ELR (cell line): ENCODE results near the gene RPA1.

Experiments
- DNase-seq: peaks from one replicate; pipeline ENCODE4 v3.0.0-alpha.2; 2015; ENCODE audit warnings: low read depth

RPA1 gene

DNA sequence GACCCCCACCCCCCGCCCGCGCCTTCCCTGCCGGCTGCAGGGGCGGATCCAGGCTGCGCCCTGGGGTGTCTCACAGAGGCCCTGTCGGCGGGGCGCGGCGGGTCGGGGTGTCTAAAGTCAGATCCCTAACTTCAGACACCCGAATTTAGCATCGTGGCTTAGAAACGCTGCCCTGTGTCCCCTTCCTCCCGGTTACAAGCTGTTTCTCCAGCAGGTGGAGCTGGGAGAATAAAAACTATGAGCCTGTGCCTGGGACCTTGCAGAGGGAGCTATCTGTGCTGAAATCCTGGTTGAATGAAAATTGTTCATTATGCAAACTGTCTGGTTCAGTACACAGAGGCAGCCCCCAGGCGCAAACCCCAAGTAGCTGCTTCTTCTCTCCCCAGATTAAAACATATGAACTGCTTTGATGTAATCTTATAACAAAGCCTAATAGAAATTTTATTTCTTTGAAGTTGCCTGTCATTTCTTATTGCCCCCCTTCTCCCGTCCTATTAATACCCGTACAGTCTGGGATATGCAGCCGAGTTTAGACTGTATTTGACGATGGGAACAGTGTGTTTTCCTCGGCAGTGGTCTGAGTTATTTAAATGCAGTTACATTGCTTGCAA lies 79.0 kb downstream of the RPA1 start:
- DNase-seq = peak; percentile 83

DNA sequence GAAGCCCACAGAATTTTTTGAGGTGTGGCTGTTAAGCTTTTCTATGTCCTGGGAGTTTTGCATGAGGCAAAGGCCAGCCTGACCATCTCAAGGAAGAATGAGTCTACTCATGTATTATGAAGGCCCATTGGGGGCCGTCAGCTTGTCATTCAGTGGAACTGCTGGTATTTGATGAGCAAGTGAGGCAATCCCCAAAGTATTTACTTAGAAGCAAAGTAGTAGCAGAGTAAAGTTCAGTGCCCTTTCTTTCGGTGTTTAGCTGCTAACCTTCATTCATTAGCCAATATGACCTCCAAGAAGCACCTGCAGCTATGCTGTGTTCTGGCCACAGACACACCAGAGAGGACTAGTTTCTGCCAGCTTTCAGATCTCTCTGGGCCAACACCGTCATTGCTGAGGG lies 80.2 kb downstream of the RPA1 start:
- no peak for DNase-seq

DNA sequence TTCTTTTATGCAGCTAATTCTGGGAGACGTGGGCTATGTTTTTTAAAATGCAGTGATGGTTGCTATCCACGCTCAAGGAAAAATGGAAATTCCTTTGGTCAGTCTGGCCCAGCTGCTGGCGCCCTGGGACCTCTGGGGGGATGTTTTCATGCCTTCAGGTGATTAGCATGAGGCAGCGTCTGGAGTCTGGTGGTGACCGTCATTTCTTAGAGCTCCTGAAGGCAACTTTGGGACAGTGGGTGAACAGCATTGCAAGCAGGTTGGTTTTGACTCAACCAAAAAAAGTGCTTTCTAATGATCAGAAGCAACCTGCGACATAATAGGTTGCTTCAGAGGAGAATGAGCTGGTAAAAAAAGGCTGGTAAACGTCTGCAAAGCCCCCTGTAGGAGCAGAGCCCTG lies 82.3 kb downstream of the RPA1 start:
- DNase-seq = no peak

DNA sequence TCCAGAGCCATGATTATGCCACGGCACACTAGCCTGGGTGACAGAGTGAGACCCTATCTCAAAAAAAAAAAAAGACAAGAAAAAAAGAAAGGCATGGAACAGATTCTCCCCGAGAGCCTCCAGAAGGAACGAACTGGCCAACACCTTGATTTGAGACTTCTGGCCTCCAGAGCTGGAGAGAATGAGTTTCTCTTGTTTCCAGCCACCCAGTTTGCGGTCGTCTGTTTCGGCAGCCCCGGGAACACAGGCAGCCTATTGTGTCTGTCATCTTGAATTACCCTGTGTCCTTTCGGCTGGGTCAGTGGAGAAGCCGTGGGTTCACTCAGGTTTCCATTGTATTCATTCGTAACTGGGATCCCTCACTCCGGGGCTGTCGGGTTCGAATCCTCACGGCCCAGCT lies 83.9 kb downstream of the RPA1 start:
- DNase-seq = no peak

DNA sequence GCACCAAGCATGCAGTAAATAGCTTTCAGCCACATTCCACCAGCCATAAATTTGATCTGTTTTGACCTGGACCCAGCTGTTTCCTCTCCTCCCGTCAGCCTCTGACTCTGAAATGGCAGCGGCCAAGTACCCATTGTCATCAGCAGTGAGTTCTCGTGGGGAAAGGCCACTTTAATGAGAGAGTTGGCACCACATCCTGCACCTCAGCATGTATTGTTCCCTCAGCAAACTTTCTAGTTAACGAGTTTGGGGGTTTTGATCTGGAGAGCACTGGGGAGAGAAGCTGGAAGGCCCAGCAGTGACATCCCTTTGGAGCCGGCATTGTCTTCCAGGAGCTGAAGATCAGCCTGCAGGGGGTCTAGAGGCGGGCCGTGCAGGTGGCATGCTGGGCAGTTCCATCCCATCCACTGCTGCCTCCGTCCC lies 84.9 kb downstream of the RPA1 start:
- DNase-seq = no peak

DNA sequence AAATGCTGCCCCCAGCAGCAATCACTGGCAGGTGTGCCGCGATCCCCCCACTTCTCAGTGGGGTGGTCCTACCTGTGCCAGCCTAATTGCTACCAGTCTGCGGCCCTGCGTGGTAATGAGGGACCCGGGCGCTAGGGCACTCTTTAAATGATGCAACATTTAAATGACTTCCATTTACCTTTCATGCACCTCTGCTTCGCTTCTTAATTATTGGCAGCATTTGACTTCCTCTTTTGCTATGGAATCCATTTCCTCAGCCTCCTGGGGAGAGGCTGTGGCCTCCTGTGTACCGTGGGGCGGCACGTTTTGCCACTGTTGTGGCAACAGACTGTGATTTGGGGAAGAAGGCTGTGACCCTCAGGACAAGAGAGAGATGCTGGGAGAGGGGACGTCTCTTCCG lies 86.1 kb downstream of the RPA1 start:
- DNase-seq = no peak

DNA sequence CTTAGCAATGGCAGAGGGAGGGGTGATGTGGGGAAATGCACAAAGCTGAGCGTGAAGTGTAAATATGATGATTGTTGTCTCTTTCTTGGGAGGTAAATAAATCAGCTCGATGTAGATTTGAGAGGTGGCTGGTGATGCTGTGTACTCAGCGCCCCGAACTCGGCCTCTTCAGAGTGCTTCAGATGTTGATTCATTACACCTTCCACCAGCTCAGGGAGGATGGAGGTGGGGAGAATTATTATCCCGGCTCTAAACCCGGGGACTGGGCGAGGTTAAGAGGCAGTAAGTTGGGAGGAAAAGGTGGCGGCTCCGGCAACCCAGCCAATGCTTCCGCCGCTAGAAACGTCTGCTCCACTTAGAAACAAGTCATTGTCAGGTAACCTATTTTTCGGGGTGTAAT lies 86.5 kb downstream of the RPA1 start:
- DNase-seq = no peak

DNA sequence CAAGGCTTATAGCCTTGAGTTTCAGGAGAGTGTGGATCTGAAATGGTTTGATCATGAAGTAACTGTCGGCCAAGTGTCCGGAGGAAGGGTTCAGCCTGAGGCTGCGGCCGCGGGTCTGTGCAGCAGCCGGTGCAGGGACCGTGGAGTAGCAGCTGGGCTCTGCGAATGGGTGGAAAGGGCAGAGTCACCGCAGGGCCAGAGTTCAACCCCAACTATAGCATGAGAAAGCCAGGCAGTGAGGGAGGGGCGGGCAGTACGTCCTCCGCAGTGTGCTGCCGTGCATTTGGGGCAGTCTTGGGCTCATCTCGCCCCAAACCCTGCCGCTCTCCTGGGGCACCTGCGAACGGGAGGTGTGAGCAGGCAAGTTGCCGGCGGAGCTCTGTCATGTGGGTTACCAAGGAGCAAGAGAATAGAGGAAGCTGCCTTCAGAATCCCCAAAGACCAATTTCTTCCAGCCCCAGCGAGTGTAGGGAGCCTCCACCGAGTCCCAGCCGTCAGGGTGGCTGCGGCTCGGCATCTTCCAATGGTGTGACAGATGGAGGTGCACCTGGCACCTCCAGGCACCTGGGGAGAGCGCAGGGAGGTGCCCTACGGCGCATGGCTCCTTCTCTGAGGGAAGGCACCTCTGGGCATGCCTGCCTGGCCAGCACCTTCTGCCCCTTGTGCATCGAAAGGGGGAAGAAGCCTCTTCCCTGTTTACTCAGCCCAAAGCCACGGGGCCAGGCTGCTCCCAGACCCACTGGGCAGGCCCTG lies 87.3 kb downstream of the RPA1 start:
- no peak for DNase-seq

DNA sequence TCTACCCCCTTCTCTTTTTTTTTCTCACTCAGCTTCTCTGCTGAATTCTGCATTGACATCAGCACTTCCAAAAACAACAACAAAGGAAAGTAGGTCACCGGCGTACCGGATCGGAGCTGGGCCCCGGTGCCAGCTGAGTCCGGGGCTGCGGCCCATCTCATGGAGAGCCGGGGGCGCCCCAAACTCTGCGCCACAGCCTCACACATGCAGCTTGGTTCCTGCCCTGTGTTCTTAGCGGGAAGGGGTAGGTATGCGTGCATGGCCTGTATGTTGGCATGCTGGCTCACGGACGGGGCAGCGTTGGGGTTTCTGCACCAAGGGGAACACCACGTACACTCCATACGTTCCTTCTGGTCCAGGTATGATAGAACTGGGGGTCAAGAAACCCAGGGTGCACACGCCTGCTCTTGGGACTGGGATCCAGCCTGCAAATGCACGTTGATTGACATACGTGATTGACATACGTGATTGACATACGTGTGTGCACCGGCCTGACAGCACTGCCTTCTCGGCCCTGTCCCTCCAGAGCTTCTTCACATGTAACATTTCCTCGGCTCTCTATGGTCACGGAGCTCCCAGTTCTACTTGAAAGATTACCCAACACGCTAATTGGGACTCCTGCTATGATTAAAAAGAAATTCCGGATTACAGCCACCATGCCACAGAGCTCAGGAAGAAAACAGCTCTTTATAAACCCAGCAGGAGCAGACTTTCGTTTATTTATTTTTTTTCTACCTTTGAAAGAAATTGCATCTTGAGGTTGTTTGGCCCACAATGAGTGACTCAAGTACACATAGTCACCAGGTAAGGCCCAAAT lies 88.7 kb downstream of the RPA1 start:
- DNase-seq = no peak

DNA sequence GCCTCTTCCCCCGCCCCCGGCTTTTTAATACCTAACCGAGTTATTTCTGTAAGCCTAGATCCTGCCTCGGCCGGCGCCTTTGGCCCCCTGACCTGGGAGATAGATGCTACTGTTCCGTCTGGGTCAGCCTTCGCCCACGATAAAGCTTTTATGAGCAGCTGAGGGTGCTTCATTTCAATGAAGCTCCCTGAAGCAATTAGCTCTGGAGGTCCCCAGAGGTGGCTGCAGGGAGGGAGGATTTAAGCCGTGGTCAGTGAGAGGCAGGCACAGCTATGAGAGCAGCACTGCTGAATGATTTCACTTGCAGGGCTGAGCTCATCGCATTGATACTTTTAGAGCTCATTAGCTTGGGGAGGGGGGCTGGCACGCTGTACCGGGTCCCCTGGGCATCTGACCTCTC lies 89.4 kb downstream of the RPA1 start:
- DNase-seq = no peak

DNA sequence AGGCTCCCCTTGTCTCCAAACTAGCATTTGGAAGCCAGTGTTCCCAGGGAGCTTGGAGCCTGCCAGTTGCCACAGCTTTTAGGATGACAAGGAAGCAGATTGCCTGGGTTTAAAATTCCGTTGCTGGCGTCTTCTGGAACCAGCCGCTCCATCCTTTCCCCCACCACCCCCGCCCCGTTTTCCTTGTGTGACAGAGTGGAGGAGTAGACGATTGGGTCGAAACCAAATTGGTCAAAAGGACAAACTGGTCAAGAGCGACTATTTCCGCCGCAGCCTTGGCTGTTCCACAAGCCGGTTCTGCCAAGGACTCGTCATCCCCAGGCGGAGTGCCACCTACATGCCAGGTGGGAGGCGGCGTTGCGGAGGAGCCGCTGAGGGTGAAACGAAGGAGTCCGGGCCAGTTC lies 91.1 kb downstream of the RPA1 start:
- DNase-seq = no peak

DNA sequence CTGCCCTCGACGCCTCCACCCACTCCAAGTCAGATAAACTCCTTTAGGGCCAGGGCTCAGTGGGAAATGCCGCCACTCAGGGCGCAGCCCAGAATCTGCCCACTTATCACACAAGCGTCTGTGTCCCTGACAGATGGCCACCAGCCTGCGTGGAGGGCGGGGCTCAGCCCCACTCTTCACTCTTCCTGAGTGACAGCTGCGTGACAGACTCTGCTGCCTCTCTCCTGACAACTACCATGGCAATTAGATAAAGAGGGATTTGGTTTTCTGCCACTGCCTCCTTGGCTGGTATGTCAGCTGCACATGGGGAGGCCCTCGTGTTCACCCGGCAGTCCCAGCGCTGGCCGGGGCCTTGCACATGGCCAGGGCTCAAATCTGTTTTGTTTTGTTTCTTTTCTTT lies 99.2 kb downstream of the RPA1 start:
- no peak for DNase-seq

DNA sequence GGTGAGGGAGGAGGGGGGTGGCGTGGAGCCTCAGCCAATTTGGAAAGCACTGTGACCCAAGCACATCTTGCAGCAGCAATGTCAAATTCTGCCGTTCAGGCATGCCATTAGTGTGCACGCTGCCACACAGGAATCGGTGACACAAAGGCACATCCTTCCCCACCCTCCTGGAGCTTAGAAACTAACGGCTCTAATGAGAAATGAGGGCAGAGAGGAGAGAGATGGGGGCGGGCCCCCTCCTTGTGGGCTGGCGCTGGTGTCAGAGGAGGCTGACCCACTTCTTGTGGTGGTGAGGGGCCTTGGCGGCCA lies 100.5 kb downstream of the RPA1 start:
- no peak for DNase-seq

DNA sequence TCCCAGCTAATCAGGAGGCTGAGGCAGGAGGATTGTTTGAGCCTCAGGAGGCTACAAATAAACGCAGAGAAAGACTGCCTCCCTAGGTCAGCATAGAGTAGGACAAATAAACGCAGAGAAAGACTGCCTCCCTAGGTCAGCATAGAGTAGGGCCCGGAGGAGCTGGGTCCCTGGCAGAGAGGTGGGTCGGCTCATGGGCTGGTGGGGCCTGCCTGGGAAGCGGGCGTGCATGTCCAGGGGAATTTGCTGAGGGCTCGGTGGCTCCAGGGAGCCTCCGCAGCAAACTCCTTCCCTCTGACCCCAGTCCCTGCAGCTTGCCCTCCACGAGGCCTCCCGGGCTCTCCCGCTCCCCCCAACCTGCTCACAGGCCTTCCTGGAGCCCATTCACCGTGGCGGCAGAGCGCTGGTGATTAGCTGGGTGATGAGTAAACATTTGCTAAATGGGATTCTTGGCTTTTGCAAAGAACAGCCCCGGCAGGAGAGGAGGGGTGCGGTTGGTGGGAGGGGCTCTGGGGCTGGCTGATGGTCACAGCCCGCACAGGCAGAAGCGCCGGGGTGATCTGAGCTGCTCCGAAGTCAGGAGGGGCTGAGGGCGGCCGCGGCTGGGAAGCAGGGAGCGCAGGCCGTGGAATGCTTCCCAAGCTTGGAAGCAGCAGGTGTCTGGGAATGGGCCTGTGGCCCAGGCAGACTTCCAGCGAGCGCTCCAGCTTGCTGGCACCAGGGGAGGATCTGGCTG lies 102.2 kb downstream of the RPA1 start:
- DNase-seq = no peak

DNA sequence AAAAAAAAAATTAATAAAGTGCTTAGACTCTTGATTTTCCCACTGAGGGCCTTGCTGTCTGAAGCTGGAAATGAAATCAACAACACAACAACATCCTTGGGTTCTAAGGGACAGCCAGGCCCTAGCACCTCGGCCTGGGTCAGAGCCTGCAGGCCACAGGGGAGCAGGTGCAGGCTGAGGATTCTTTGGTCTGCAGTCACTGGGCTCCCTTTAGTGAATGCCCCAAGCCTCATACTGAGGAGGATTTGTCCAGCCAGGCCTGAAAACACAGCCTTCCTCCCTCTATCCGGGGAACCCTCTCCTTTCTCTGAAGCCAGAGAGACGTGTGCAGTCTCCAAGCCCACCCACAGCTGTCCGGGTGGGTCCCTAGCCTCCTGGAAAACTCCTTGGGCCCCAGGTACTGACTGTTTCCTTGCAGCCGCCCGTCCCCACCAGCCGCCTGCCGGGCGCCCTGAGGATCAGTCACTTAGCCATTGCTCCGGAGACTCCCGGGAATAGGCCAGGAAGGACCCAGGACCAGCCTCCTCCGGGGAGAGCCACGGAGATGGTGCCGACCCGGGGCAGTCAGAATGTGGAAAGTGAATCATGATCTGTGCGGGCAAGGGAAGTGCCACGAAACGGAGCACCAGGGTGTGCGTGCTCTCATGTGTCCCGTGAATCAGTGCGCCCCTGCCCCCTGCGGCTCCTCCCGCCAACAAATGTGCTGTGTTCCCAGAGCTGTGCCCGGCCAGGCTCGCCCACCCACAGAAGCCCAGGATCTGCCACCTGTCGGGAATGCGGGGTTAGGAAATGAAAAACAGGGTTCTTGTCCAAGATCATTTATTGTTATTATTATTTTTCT lies 104.3 kb downstream of the RPA1 start:
- no peak for DNase-seq

DNA sequence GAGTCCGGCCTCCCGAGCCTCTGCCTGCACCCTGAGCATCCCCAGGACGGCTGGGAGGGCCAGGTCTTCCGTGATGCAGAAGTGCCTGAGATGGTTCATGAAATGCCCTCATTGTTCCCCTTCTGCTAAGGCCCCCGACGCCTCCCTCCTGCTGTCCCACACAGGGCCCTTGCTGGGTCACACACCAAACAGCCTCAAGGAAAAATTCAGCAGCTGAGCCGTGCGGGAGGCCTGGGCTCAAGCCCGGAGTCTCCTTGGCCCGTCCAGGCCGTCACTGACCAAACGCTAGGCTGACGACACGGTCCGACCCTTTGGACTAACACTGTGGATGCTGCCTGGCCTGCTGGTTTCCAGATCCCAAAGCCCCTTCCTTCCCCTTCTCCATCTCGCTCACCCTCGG lies 105.1 kb downstream of the RPA1 start:
- DNase-seq = no peak

DNA sequence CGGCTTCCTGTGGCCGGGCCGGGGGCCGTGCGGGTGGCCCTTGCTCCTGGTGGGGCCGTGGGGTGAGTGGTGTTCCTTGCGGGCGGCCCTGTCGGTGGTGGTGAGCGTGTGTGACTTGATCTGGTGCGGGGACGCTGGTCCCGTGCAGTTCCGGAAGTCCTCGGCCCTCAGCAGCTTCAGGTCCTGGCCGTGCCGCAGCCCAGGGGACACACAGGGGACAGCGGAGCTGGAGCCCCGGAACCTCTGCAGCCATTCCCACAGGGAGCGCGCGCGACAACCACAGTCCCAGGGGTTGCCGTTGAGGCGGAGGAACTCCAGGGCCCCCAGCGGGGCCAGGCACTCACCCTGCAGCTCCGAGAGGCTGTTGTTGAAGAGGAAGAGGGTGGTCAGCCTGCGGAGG lies 107.0 kb downstream of the RPA1 start:
- DNase-seq = no peak

DNA sequence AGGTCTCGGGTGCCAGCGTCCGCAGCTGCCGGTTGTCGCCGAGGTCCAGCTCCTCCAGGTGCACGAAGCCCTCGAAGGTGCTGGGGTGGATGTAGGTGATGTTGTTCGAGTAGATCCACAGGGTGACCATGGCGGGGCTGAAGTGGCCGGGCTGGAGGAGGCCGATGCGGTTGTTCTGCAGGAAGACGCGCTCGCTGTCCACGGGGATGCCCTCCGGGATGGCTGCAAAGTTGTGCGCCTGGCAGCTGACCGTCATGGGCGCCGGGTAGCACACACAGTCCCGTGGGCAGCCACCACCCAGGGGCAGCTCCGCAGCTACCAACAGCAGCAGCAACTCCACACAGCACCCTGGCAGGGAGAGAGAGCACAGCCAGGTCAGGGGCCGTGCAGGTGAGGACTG lies 107.7 kb downstream of the RPA1 start:
- no peak for DNase-seq

DNA sequence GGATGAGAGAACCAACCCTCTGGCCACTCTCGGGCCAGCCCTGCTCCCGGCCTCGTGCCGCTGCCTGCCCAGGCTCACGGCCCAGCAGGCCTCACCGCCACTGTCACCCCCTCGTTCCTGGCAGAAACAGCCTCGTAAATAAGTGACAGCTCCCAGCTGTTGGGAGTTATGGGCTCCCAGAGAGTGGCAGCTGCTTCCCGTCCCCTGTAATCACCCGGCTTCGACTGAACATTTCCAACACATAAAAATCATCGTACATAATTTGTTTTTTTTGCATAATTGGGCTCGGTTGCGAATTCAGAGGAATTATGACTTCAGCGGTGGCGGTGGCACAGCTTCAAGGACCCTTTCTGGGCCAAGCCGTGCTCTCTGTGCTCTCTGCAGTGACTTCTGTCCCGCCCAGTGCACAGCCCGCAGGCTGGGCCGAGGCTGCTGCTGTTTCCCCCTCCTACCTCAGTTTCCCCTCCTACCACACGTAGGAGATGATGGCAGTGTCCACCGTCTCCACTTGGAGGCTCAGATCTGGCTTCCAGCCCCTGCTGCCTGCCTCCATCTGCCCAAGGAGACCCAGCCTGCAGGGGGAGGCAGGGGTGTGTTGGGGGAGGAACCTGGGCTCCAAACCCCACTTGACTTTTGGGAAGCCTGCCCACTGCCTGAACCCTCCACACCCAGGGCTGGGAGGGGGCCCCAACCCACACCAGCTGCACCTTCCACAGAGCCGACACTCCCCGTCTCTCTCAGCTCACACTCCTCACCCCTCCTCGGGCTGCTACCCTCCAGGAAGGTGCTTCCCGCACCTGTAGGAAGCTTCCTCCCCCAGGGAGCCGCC lies 110.4 kb downstream of the RPA1 start:
- no peak for DNase-seq

DNA sequence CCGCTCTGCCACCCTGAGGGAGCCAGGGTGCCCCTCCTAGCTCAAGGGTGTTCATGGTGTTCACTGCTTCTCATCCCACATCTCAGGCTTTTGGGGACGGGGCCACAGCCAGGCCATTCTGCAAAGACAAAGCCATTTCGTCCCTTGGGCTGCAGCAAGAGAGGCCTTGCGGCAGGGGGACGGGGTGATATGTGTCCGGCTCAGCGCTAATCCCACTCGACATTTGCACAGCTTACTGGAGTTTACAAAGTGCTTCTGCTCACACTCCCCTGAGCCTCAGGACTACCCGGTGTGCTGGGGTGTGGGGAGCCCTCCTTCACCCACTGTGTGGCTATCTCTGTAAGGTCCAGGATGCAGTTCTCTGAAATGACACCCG lies 111.0 kb downstream of the RPA1 start:
- no peak for DNase-seq
